ENCODE measurements around the gene CCDC178.

CCDC178 gene

DNA sequence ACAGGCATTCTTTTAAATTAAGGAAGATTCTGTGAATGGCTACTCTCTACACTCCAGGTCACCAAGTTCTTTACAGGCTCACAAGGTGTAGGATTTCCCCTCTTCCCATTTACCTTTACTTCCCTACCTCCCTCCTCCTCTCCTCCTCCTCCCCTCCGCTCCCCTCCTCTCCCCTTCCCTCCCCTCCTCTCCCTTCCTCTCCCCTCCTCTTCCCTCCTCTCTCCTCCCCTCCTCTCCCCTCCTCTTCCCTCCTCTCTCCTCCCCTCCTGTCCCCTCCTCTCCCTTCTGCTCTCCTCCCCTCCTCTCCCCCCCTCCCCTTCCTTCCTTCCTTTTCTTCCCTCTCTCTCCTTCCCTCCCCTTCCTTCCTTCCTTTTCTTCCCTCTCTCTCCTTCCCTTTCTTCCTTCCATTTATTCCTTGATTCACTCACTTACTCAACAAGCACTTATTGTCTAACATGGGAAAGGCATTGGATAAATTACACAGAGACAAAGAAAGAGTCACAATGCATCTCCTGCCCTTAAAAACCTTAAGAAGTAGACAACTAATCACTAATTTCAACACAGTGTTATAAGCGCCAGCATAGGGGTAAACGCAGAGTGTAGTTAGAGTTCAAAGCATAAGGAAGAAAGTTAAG lies 152.3 kb downstream of the CCDC178 start:
- TF ChIP-seq CTCF (IDR thresholded peaks at IDR 0.05; ENCODE audit: extremely low read depth, insufficient read depth, missing control alignments), result no peak
- no peak for DNase-seq (ENCODE audit: low spot score)
- in situ Hi-C loops (cut with MboI; ENCODE audit: low pct_unique_long_range_greater_than_20kb, low sequenced_read_pairs, unreplicated experiment), result no loop called here

DNA sequence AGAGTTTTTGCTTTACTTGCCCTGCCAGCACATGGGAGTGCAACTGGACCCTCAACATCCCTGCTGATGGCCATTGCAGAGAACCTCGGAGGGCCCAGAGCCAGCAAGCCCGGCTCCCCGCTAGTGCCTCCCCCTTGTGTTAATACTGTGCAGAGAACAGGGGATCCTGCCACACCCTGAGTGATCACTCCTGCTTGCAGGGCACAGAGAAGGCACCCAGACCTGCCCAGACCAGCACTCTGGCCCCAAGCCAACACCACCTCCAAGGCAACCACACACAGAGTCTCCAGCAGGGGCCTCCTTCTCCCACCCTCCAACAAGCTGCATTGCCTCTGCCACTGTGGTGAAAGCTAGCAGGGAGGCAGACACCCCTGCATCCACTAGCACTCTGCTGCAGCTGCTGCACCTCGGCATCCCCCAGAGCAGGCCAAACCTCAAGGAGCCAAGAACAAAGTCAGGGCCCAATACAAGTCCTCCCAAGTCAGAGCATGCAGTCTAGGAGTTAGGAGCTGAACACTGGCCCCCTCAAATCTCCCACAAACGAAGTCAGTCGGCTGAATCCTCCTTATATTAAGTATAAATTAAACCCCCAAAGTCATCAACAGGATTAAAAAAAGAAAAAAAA lies 157.7 kb downstream of the CCDC178 start:
- in situ Hi-C loops (cut with MboI; ENCODE audit: low pct_unique_long_range_greater_than_20kb, low sequenced_read_pairs, unreplicated experiment), result no loop called here

DNA sequence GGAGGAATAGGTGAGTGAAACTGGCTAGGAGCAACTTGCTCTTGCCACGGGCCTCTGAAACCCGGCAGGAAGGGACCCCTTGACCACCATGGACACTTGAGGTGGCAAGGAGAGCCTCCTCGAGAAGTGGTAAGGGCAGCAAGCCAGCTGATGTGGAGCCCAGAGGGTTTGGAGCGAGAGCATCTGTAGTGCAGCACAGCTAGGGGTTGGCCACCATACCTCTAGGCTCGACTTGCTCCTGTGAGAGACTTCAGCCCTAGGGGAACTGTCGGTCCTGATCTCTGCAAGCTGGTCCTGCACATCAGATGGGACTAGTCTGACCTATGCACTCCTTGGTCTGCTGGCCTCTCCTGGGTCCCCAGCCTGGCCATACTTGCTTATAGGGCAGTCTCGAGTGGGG lies 158.4 kb downstream of the CCDC178 start:
- in situ Hi-C loops (cut with MboI; ENCODE audit: low pct_unique_long_range_greater_than_20kb, low sequenced_read_pairs, unreplicated experiment), result no loop called here
- no peak for TF ChIP-seq CTCF (IDR thresholded peaks at IDR 0.05; ENCODE audit: extremely low read depth, insufficient read depth, missing control alignments)
- DNase-seq (ENCODE audit: low spot score), result no peak

More for the DNA sequence above, 157.7 kb downstream of the CCDC178 start:
- TF ChIP-seq CTCF (IDR thresholded peaks at IDR 0.05; ENCODE audit: extremely low read depth, insufficient read depth, missing control alignments), result no peak
- no peak for DNase-seq (ENCODE audit: low spot score)

- in situ Hi-C loops (cut with MboI; ENCODE audit: low pct_unique_long_range_greater_than_20kb, low sequenced_read_pairs, unreplicated experiment), result no loop called here
- no peak for DNase-seq (ENCODE audit: low spot score)
- no peak for TF ChIP-seq CTCF (IDR thresholded peaks at IDR 0.05; ENCODE audit: extremely low read depth, insufficient read depth, missing control alignments)
Measured at GRCh38 chr18:33277431-33277830, 163.1 kb downstream of the CCDC178 start.

- TF ChIP-seq CTCF (IDR thresholded peaks at IDR 0.05; ENCODE audit: extremely low read depth, insufficient read depth, missing control alignments), result no peak
- DNase-seq (ENCODE audit: low spot score), result no peak
- in situ Hi-C loops (cut with MboI; ENCODE audit: low pct_unique_long_range_greater_than_20kb, low sequenced_read_pairs, unreplicated experiment), result no loop called here
Measured at GRCh38 chr18:33275843-33276242, 164.7 kb downstream of the CCDC178 start.

- no peak for TF ChIP-seq CTCF (IDR thresholded peaks at IDR 0.05; ENCODE audit: extremely low read depth, insufficient read depth, missing control alignments)
- no peak for DNase-seq (ENCODE audit: low spot score)
- in situ Hi-C loops (cut with MboI; ENCODE audit: low pct_unique_long_range_greater_than_20kb, low sequenced_read_pairs, unreplicated experiment), result no loop called here
Measured at GRCh38 chr18:33270297-33270696, 170.2 kb downstream of the CCDC178 start.

All from GM13977 (cell line).